ENCODE measurements around the gene PLCH1. TPM values are rescaled to one million over a fixed set of nuclear protein-coding genes. Genes with fewer than 3 reads are reported as not detected.

PLCH1 gene
- total RNA-seq, 4 donors from 2014 or later: 0.68 to 1.2 (median 0.87) TPM

- no peak for DNase-seq (ENCODE audit: low spot score in 2 of 2)
- Histone ChIP-seq H3K27ac (no peak overlapping the region), H3K27me3 (no peaks in the 10 kb centered on the region), H3K4me1 (no peaks in the 10 kb centered on the region), H3K9me3 (no peaks in the 10 kb centered on the region), H3K4me3 (no peak overlapping the region), H3K36me3 (no peaks in the 10 kb centered on the region)
- TF ChIP-seq EP300 (IDR thresholded peaks at IDR 0.05): no peak
- WGBS: 88% methylated on average over 2 of the region's 2 CpGs
Observed at GRCh38 chr3:155604126-155604525, 140.7 kb downstream of the PLCH1 start.

DNA sequence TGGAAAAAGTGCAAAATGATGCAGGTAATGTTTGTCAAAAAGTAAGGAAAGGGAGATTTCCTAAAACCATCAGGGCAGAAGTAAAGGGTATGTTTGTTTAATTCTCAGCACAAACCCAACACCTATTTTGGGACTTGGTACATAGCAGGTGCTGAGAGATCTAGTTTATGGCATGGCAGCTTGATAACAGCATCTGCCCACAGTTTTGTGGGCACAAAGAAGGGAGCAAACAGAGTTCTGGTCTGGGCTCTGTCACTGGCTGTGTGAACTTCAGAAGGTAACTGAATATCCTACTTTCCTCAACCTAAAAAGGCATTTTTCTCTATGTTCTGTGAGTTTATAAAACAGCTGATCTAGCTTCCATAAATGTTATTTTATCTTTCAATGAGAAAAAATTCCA lies 141.6 kb downstream of the PLCH1 start:
- Histone ChIP-seq H3K9me3 (no peaks in the 10 kb centered on the region), H3K4me3 (no peak overlapping the region), H3K4me1 (no peaks in the 10 kb centered on the region), H3K36me3 (no peaks in the 10 kb centered on the region), H3K27ac (no peak overlapping the region), H3K27me3 (no peaks in the 10 kb centered on the region)
- TF ChIP-seq POLR2AphosphoS5 (IDR thresholded peaks at IDR 0.05) (no peak), POLR2A (IDR thresholded peaks at IDR 0.05) (no peak), EP300 (IDR thresholded peaks at IDR 0.05) (no peak)
- no peak for DNase-seq (ENCODE audit: low spot score in 2 of 2)

DNA sequence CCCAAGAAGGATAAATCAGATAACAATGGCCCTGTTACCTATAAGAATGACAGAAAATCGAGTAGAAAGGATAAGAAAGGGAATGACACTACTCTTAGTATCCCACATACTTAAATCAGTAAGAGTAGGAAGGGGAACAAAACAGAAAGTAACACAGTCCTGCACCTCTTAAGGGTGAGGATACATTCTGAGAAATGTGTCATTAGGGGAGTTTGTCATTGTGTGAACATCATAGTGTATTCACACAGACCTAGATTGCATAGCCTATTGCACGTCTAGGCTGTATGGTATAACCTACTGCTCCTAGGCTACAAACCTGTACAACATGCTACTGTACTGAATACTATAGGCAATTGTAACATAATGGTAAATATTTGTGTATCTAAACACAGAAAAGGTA lies 142.6 kb downstream of the PLCH1 start:
- H3K4me1 ChIP-seq: no peaks in the 10 kb centered on the region
- H3K27ac ChIP-seq: no peak overlapping the region
- no peaks in the 10 kb centered on the region for H3K27me3 ChIP-seq
- 64% methylated on average over 2 of the region's 2 CpGs for WGBS
- no peaks in the 10 kb centered on the region for H3K36me3 ChIP-seq
- H3K9me3 ChIP-seq: no peaks in the 10 kb centered on the region
- H3K4me3 ChIP-seq: no peak overlapping the region
- no peak for TF ChIP-seq POLR2AphosphoS5 (IDR thresholded peaks at IDR 0.05)
- no peak for TF ChIP-seq POLR2A (IDR thresholded peaks at IDR 0.05)
- TF ChIP-seq, protein P1, sequence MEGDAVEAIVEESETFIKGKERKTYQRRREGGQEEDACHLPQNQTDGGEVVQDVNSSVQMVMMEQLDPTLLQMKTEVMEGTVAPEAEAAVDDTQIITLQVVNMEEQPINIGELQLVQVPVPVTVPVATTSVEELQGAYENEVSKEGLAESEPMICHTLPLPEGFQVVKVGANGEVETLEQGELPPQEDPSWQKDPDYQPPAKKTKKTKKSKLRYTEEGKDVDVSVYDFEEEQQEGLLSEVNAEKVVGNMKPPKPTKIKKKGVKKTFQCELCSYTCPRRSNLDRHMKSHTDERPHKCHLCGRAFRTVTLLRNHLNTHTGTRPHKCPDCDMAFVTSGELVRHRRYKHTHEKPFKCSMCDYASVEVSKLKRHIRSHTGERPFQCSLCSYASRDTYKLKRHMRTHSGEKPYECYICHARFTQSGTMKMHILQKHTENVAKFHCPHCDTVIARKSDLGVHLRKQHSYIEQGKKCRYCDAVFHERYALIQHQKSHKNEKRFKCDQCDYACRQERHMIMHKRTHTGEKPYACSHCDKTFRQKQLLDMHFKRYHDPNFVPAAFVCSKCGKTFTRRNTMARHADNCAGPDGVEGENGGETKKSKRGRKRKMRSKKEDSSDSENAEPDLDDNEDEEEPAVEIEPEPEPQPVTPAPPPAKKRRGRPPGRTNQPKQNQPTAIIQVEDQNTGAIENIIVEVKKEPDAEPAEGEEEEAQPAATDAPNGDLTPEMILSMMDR (IDR thresholded peaks at IDR 0.05): no peak
- TF ChIP-seq EP300 (IDR thresholded peaks at IDR 0.05): no peak
- DNase-seq (ENCODE audit: low spot score in 2 of 2): no peak

DNA sequence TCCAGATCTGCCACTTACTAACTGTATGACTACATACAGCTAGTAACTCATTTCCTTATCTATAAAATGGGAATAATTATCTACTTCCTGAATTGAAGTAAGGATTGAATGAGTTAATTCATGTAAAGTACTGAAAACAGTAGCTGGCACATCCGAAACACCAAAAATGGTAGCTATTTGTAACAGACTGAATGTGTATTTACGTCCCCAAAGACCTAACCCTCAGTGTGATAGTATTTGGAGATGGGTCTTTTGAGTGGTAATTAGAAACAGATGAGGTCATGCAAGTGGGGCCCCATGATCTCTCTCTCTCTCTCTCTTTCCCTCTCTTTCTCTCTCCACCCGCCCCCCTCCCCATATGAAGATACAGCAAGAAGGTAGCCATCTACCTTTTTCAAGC lies 146.2 kb downstream of the PLCH1 start:
- DNase-seq (ENCODE audit: low spot score in 2 of 2): no peak
- TF ChIP-seq POLR2A (IDR thresholded peaks at IDR 0.05): no peak
- TF ChIP-seq, protein P1 (IDR thresholded peaks at IDR 0.05): no peak
- TF ChIP-seq POLR2AphosphoS5 (IDR thresholded peaks at IDR 0.05): no peak
- TF ChIP-seq EP300 (IDR thresholded peaks at IDR 0.05): no peak
- H3K9me3 ChIP-seq: no peaks in the 10 kb centered on the region
- no peaks in the 10 kb centered on the region for H3K36me3 ChIP-seq
- H3K27ac ChIP-seq: no peak overlapping the region
- 74% methylated on average over 3 of the region's 3 CpGs for WGBS
- H3K27me3 ChIP-seq: no peaks in the 10 kb centered on the region
- H3K4me3 ChIP-seq: no peak overlapping the region
- no peaks in the 10 kb centered on the region for H3K4me1 ChIP-seq

- no peak for TF ChIP-seq EP300 (IDR thresholded peaks at IDR 0.05)
- no peak for TF ChIP-seq POLR2A (IDR thresholded peaks at IDR 0.05)
- TF ChIP-seq, protein P1 (IDR thresholded peaks at IDR 0.05): no peak
- TF ChIP-seq POLR2AphosphoS5 (IDR thresholded peaks at IDR 0.05): no peak
- no peak for DNase-seq (ENCODE audit: low spot score in 2 of 2)
- H3K4me3 ChIP-seq: no peak overlapping the region
Observed at GRCh38 chr3:155596615-155597014, 148.3 kb downstream of the PLCH1 start.

GRCh38 chr3:155595371-155595770 lies 149.5 kb downstream of the PLCH1 start:
- TF ChIP-seq, protein P1 (IDR thresholded peaks at IDR 0.05): no peak
- no peak for TF ChIP-seq POLR2AphosphoS5 (IDR thresholded peaks at IDR 0.05)
- TF ChIP-seq EP300 (IDR thresholded peaks at IDR 0.05): no peak
- no peak for TF ChIP-seq POLR2A (IDR thresholded peaks at IDR 0.05)
- H3K27ac ChIP-seq: no peak overlapping the region
- H3K36me3 ChIP-seq: no peaks in the 10 kb centered on the region
- no peaks in the 10 kb centered on the region for H3K9me3 ChIP-seq
- H3K4me3 ChIP-seq: no peak overlapping the region
- no peak for DNase-seq (ENCODE audit: low spot score in 2 of 2)
- H3K4me1 ChIP-seq: no peaks in the 10 kb centered on the region
- H3K27me3 ChIP-seq: no peaks in the 10 kb centered on the region

More at GRCh38 chr3:155596615-155597014, 148.3 kb downstream of the PLCH1 start:
- Histone ChIP-seq H3K4me1 (no peaks in the 10 kb centered on the region), H3K27ac (no peak overlapping the region), H3K9me3 (no peaks in the 10 kb centered on the region), H3K36me3 (no peaks in the 10 kb centered on the region), H3K27me3 (no peaks in the 10 kb centered on the region)
